ENCODE results near the gene GRK2. TPM values are rescaled to one million over a fixed set of nuclear protein-coding genes. Genes with fewer than 3 reads are reported as not detected.

GRK2 gene
- polyA plus RNA-seq, 2 donors = 62.4 to 74.2 TPM

Other genes starting within 250 kb of the GRK2 start
- gene SYT12, start 243.3 kb upstream of the GRK2 start, polyA plus RNA-seq = under 1 TPM; 0.53 TPM
- 100 to 1,000 TPM; 194 to 213 TPM for gene RHOD, start 209.6 kb upstream of the GRK2 start, polyA plus RNA-seq
- gene KDM2A, start 147.2 kb upstream of the GRK2 start, polyA plus RNA-seq = 10 to 100 TPM; 36.8 to 54.9 TPM
- 10 to 100 TPM; 36.8 to 87.3 TPM for gene ANKRD13D, start 22.8 kb downstream of the GRK2 start, polyA plus RNA-seq
- 10 to 100 TPM; 38.6 to 55.6 TPM for gene SSH3, start 37.1 kb downstream of the GRK2 start, polyA plus RNA-seq
- 100 to 1,000 TPM; 112 to 114 TPM for gene POLD4, start 87.1 kb downstream of the GRK2 start, polyA plus RNA-seq
- 1 to 10 TPM; 1.4 to 2.2 TPM for gene CLCF1, start 107.1 kb downstream of the GRK2 start, polyA plus RNA-seq
- 10 to 100 TPM; 17.5 to 26.2 TPM for gene RAD9A, start 125.5 kb downstream of the GRK2 start, polyA plus RNA-seq
- 100 to 1,000 TPM; 105 to 149 TPM for gene PPP1CA, start 135.4 kb downstream of the GRK2 start, polyA plus RNA-seq
- 1 to 10 TPM; 3.9 to 6.2 TPM for gene TBC1D10C, start 137.6 kb downstream of the GRK2 start, polyA plus RNA-seq
- gene CARNS1, start 149.2 kb downstream of the GRK2 start, polyA plus RNA-seq = under 1 TPM; 0.21 to 0.29 TPM
- gene RPS6KB2, start 162.0 kb downstream of the GRK2 start, polyA plus RNA-seq = 10 to 100 TPM; 79.6 to 85.9 TPM
- 1 to 10 TPM; 6.2 to 6.5 TPM for gene PTPRCAP, start 171.2 kb downstream of the GRK2 start, polyA plus RNA-seq
- 100 to 1,000 TPM in 1 of 2 donors, 10 to 100 TPM in 1; 70.7 to 114 TPM for gene CORO1B, start 177.0 kb downstream of the GRK2 start, polyA plus RNA-seq
- not detected for gene GPR152, start 186.3 kb downstream of the GRK2 start, polyA plus RNA-seq
- under 1 TPM; 0.14 to 0.39 TPM for gene CABP4, start 188.9 kb downstream of the GRK2 start, polyA plus RNA-seq
- gene TMEM134, start 202.8 kb downstream of the GRK2 start, polyA plus RNA-seq = 100 to 1,000 TPM; 154 to 160 TPM
- 10 to 100 TPM; 34.1 to 41.5 TPM for gene AIP, start 216.6 kb downstream of the GRK2 start, polyA plus RNA-seq
- gene PITPNM1, start 238.9 kb downstream of the GRK2 start, polyA plus RNA-seq = 10 to 100 TPM; 18.2 to 29.3 TPM
- 10 to 100 TPM; 49.4 to 52.2 TPM for gene CDK2AP2, start 241.7 kb downstream of the GRK2 start, polyA plus RNA-seq

All from esophagus (tissue), 2 donors.